Right lobe of liver (tissue), 6 donors: ENCODE data around the gene CYTH1. TPM values are rescaled to one million over a fixed set of nuclear protein-coding genes. Genes with fewer than 3 reads are reported as not detected.

ENCODE experiments used
- ATAC-seq, 4 donors: fragments of 200-7000 bp; cut with Tn5 transposase; one replicate each; pipeline ENCODE4 v1.9.1; 2020; ENCODE audit warnings: mild to moderate bottlenecking in 4 of 4, moderate library complexity in 4 of 4
- DNase-seq, 3 donors: peaks; one replicate each; pipeline ENCODE4 v3.0.0-alpha.2; 2020
- H3K27ac ChIP-seq, 3 donors: fragments of 200-600 bp; one replicate each; pipeline ENCODE4 v1.8.0; 2022
- H3K27me3 ChIP-seq, 2 donors: fragments of 200-600 bp; one replicate each; pipeline ENCODE4 v1.8.0; 2022
- H3K36me3 ChIP-seq, 4 donors: fragments of 200-600 bp; sonication (generic) in 1 of 4; one replicate each; pipeline versions ENCODE4 v1.5.1 to v1.8.0; 2017 to 2022; ENCODE audit warnings: control low read depth in 1 of 4
- H3K4me1 ChIP-seq, 4 donors: fragments of 200-600 bp; sonication (generic) in 1 of 4; one replicate each; pipeline versions ENCODE4 v1.5.1 to v1.8.0; 2017 to 2022; ENCODE audit warnings: control low read depth in 1 of 4
- H3K4me3 ChIP-seq, 3 donors: fragments of 200-600 bp; one replicate each; pipeline ENCODE4 v1.8.0; 2022
- H3K9me3 ChIP-seq, 4 donors: fragments of 200-600 bp; sonication (generic) in 1 of 4; one replicate each; pipeline versions ENCODE4 v1.5.1 to v1.8.0; 2017 to 2022; ENCODE audit warnings: control low read depth in 1 of 4
- CTCF ChIP-seq, 4 donors: fragments of 200-600 bp in 3 of 4; fragments of 450-650 bp in 1 of 4; IDR thresholded peaks; one replicate each; pipeline versions ENCODE4 v1.5.1 to v1.8.0; 2016 to 2022; ENCODE audit warnings: antibody characterized with exemption in 4 of 4, mild to moderate bottlenecking in 2 of 4
- POLR2A ChIP-seq: fragments of 450-650 bp; IDR thresholded peaks from one replicate; pipeline ENCODE4 v1.6.1; 2017; ENCODE audit warnings: antibody characterized with exemption, mild to moderate bottlenecking
- WGBS: methylation state at CpG from one replicate; pipeline ENCODE4 v1.1.6; 2018; ENCODE audit warnings: low coverage, low lambda C conversion rate; ENCODE audit not compliant: insufficient coverage; ENCODE audit errors: missing lambda C conversion rate; 5-methylcytosine and 5-hydroxymethylcytosine counted together
- intact Hi-C, 2 donors: fragments of 100-400 bp; cut with DNase I; formaldehyde crosslinking; loops; one replicate each; pipeline versions ENCODE4 v1.11.2 to v1.14.1; 2022
- long read RNA-seq: library from polyadenylated mRNA; unstranded; transcript quantifications from one replicate; pipeline ENCODE4 v2.0.0, GENCODE V29; 2019
- total RNA-seq, 6 experiments: library from RNA; depleted of rRNA in 2 of 6; stranded (reverse); fragments of >200 nt in 2 of 6; fragmentation: NEBNext Ultra II Directional in 3 of 6; extraction: Animal tissue kit (Norgen Biotek cat#: 25700) in 3 of 6; gene quantifications; one replicate each; pipeline versions ENCODE4 v1.1.0 to v1.2.4, GENCODE V29; 2016 to 2023
- donor health status: DM: no; HTN: yes; CAD: no.
- donor health status: DM: no; HTN: no; CAD: no.
- donor health status: DM: no; HTN: no; CAD: no.
- donor health status: DM: no; HTN: yes; CAD: no.
- donor health status: DM: no; HTN: yes; CAD: no.

Gene CYTH1
- total RNA-seq = 10 to 100 TPM; 14.8 to 46.2 (median 28.8) TPM
- long read RNA-seq, full-length matches to known transcripts = 5 of 8 reads
- long read RNA-seq, partial matches to known transcripts = 2 of 8 reads
- long read RNA-seq, other reads (novel, unspliced or antisense) = 1 of 8 reads

- ATAC-seq (no peak), DNase-seq (peak in 1 of 3 donors; percentile 67)
- intact Hi-C loops = no loop called here
- H3K9me3 ChIP-seq = no peaks in the 10 kb centered on the region
- no CpG with 5 or more reads among the region's 64 CpGs for WGBS
- TF ChIP-seq POLR2A (peak; percentile 54), CTCF (IDR thresholded peaks at IDR 0.05) (no peak)
- H3K27ac ChIP-seq = peak within 1 kb of the TSS; percentile 90 to 100 (median 97)
- H3K27me3 ChIP-seq = no peaks in the 10 kb centered on the region
- H3K4me1 ChIP-seq = peaks cover 0 to 49% (median 12%) of the 10 kb centered on the region in 4 donors
- no peaks in the 10 kb centered on the region for H3K36me3 ChIP-seq
- peak within 1 kb of the TSS; percentile 83 to 95 (median 85) for H3K4me3 ChIP-seq
Observed at GRCh38 chr17:78781893-78782304, at the start of gene CYTH1. Gene CYTH1 (minus strand): TSS chr17:78782273. CDS start chr17:78782223, 50 bp downstream.

GRCh38 chr17:78829477-78829876 lies 47.4 kb upstream of the CYTH1 start:
- Histone ChIP-seq H3K4me1 (no peaks in the 10 kb centered on the region), H3K36me3 (peaks cover 3 to 88% (median 32%) of the 10 kb centered on the region in 4 donors), H3K4me3 (no peak overlapping the region), H3K9me3 (no peaks in the 10 kb centered on the region), H3K27ac (no peak overlapping the region), H3K27me3 (no peaks in the 10 kb centered on the region)
- DNase-seq (no peak), ATAC-seq (no peak)
- 97% methylated on average over 6 of the region's 6 CpGs for WGBS
- TF ChIP-seq CTCF (IDR thresholded peaks at IDR 0.05) (no peak), POLR2A (no peak)
- intact Hi-C loops = no loop called here

GRCh38 chr17:78828470-78829185 lies 46.6 kb upstream of the CYTH1 start:
- Histone ChIP-seq H3K9me3 (no peaks in the 10 kb centered on the region), H3K4me1 (no peaks in the 10 kb centered on the region), H3K36me3 (peaks cover 0 to 84% (median 31%) of the 10 kb centered on the region in 4 donors), H3K27me3 (no peaks in the 10 kb centered on the region), H3K27ac (no peak overlapping the region), H3K4me3 (no peak overlapping the region)
- no peak for ATAC-seq
- no peak for DNase-seq
- WGBS = 92% methylated on average over 11 of the region's 14 CpGs
- intact Hi-C loops = no loop called here
- TF ChIP-seq POLR2A = no peak
- TF ChIP-seq CTCF (IDR thresholded peaks at IDR 0.05) = no peak

- intact Hi-C loops = no loop called here
- TF ChIP-seq POLR2A (no peak), CTCF (IDR thresholded peaks at IDR 0.05) (no peak)
Observed at GRCh38 chr17:78826836-78827509, 44.9 kb upstream of the CYTH1 start.

More at GRCh38 chr17:78826836-78827509, 44.9 kb upstream of the CYTH1 start:
- H3K36me3 ChIP-seq = peaks cover 0 to 82% (median 29%) of the 10 kb centered on the region in 4 donors
- no peak for DNase-seq
- no peaks in the 10 kb centered on the region for H3K4me1 ChIP-seq
- no peak overlapping the region for H3K27ac ChIP-seq
- ATAC-seq = peak in 3 of 4 donors; percentile 14 to 53 (median 40)
- WGBS = 76% methylated on average over 17 of the region's 21 CpGs
- no peaks in the 10 kb centered on the region for H3K9me3 ChIP-seq
- no peak overlapping the region for H3K4me3 ChIP-seq
- H3K27me3 ChIP-seq = no peaks in the 10 kb centered on the region
